Measurements from ENCODE around the gene MPPED1. TPM values are rescaled to one million over a fixed set of nuclear protein-coding genes. Genes with fewer than 3 reads are reported as not detected.
A peak's percentile ranks its signal among the peaks of the same experiment; 100 is the strongest.

MPPED1 gene
- total RNA-seq, 1 donor from 2014 or later: not detected

DNA sequence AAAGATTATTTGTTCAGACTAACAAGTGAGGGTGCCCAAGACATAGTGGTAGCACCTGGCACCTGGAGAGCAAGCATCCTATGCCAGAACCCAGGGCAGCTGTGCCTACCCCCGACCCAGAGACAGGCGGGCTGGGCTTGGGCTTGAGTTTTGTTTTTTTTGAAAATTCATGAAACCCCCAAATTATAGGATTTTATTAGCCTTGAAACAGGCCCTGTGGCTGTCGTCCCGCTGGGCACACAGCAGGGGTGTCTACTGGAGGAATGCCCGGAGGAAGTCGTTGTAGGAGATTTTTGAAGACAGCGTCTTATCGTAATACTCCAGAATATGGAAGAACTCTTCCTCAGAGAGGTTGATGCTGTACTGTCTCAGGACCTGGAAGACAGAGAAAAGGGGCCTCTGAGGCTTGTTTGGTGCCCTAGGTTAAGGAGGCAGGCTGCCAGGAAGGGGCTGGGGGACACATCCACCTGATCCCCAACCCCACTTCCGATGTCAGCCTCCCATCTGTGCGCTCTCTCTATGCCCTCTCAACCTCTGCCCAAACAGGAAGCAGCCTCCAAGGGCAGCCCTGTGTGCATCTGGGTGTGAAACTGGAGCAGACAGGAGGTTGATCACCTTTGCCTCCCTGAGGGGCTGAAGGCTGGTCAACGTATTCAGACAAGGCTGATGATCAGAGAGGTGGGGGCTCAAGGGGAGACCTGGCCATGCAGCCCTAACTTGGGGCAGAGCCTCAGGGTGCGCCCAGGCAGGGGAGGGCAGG lies 117.0 kb downstream of the MPPED1 start:
- DNase-seq: no peak

- DNase-seq: no peak
Observed at GRCh38 chr22:43529461-43529860, 117.6 kb downstream of the MPPED1 start.

GRCh38 chr22:43529934-43530333 lies 118.1 kb downstream of the MPPED1 start:
- DNase-seq: no peak

- no peak for DNase-seq
Observed at GRCh38 chr22:43530349-43531201, 118.8 kb downstream of the MPPED1 start.

GRCh38 chr22:43531651-43532050 lies 119.8 kb downstream of the MPPED1 start:
- no peak for DNase-seq

DNA sequence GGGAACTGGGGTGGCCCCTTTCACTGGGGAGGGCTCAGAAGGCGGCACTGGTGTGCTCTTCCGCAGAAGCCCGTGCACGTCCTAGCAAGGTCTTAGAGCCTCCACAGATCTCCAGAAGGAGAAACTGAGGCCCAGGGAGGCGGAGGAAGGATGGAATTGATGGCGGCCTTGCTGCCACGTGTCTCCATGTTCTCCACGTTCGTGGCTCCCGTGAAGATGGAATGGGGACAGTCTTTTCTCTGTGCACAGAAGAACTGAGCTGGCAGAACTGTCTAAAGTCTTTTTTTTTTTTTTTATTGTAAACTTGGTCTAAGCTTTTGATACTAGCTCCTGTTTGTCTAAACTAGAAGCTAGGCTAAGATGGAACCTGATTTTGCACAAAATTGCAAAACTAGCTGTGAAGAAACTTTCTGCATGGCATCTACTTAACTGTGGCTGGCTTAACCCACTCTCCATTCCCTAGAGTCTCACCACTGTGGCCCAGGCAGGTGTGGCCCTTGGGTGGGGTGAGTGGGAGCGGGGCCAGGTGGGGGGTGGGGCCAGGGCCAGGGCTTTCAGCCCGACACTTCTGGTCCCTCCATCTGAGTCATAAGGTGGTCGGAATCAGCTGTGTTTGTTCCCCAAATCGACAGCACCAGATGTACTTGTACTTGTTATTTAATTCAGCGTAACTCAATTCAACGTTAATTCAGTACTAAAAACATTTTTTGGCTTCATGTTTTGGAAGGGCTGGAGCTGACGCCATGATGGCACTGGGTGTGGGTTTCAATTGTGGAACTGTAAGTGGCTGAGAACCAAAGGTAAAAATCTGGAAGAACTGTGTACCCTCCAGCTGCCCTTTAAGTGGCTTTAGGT lies 120.7 kb downstream of the MPPED1 start:
- no peak for DNase-seq

DNA sequence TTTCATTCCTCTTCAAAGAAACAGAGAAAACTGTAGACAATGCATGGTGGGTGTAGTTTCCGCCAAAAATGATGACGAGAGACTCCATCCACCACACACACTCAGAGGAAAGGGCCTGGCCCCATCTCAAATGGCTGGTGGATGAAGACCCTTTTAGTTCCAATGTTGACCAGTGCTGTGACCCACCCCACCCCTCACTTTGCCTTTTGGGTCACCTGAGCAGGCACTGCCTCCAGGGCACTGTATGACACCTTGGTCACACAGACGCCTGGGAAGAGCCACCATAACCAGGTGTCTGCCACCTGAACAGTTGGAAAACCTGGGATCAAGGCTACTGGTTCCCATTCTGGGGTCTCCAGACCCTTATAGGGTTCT lies 121.3 kb downstream of the MPPED1 start:
- DNase-seq: no peak

DNA sequence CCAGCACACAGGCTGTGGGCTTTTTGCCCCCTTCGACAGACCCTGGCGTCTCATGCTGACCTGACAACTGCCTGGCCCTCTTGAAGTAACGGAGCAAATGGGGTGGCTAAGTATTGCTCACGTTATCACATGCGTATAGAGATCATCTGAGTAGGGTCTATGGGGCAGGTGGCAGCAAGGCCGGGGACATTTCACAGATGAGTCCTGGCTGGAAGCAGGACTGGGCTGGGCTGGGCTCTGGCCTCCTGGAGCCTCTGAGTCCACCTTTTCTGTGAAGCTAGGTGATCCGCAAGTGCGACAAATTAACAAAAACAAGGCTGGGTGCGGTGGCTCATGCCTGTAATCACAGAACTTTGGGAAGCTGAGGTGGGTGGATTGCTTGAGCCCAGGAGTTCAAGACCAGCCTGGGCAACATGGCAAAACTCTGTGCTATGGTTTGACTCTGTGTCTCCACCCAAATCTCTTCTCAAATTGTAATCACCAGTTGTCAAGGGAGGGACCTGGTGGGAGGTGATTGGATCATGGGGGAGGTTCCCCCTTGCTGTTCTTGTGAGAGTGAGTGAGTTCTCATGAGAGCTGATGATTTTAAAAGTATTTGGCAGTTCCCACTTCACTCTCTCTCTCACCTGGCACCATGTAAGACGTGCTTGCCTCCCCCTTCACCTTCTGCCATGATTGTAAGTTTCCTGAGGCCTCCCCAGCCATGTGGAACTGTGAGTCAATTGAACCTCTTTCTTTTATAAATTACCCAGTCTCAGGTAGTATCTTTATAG lies 122.0 kb downstream of the MPPED1 start:
- no peak for DNase-seq

DNA sequence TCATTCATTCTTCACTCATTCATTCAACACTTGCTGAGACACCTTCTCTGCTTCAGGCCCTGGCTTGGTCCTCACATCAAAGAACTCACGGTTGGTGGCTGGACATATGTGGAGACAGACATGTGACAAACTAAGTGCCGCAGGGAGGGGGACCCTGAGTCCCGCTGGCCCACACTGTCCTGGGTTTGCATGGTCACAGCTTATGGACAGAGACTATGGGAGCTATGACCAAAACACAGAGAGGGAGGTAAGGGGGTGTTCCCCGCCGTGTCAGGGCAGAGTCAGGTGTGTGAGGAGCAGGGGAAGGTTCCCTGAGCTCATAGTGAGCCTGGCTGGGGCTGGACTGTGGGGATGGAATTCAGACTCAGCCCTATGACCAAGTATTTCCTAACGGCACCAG lies 123.1 kb downstream of the MPPED1 start:
- DNase-seq: no peak

- DNase-seq: no peak
Observed at GRCh38 chr22:43535336-43535735, 123.5 kb downstream of the MPPED1 start.

DNA sequence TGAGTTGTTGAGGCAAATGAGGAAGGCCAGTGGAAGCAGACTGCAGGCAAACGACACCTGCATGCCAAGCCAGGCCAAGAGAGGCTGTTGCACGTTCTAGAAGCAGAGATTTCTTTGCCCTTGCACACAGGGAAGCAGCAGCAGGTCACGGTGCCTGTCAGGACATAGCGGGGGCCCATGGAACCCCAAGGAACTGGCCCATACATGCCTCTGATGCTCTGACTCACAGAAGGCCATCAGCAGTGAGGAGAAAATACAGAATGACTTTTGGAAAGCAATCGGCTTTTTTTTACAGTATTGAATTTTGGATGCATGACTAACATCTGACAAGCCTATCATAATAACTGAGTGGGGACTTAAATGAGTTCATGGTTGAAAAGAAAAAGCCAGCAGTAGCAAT lies 123.9 kb downstream of the MPPED1 start:
- no peak for DNase-seq

DNA sequence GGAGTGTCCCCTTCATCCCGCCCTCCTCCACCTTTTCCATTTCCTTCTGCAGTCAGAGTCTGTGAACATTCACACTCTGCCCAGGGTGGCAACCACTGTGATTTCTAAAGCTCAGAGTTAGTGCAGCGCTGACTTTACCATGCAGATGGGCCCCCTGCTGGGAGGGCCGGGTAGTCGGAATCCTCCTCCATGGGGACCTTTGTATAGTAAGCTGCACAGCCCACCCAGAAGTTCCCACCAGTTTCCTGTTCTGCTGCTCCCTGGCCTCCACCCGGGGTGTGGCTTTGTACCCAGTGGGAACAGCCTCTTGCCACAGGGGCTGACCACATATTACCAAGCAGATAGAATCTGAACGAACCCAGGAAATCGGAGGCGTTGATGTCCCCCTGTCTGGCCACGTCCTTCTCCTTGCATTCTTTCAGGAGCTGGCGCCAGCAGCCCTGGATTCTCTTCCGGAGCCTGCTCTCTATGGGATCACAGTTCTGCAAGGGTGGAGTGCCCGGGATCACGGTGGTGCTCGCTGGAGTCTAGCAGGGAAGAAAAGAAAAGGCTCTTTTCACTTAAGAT lies 125.3 kb downstream of the MPPED1 start:
- DNase-seq: peak; percentile 12

- DNase-seq: no peak
Observed at GRCh38 chr22:43539572-43540528, 128.0 kb downstream of the MPPED1 start.

DNA sequence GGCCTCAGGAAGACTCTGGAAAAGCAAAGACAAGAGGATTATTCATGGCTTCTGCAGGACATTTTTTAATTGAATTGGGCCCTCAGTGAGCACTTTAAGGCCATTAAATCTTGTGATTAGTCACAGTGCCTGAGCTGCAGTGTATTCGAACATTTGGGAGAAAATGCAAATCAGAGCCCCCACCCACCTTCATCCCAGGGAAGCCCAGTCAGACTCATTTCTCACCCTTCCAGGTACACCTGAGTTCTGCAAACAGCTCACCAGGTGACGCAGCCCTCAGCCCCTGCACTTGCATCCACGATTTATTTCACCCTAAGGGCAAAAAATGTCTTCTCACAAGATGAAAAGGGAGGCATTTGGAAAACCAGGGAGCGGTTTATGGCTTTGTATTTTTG lies 128.7 kb downstream of the MPPED1 start:
- DNase-seq: no peak

GRCh38 chr22:43541022-43541421 lies 129.2 kb downstream of the MPPED1 start:
- no peak for DNase-seq

DNA sequence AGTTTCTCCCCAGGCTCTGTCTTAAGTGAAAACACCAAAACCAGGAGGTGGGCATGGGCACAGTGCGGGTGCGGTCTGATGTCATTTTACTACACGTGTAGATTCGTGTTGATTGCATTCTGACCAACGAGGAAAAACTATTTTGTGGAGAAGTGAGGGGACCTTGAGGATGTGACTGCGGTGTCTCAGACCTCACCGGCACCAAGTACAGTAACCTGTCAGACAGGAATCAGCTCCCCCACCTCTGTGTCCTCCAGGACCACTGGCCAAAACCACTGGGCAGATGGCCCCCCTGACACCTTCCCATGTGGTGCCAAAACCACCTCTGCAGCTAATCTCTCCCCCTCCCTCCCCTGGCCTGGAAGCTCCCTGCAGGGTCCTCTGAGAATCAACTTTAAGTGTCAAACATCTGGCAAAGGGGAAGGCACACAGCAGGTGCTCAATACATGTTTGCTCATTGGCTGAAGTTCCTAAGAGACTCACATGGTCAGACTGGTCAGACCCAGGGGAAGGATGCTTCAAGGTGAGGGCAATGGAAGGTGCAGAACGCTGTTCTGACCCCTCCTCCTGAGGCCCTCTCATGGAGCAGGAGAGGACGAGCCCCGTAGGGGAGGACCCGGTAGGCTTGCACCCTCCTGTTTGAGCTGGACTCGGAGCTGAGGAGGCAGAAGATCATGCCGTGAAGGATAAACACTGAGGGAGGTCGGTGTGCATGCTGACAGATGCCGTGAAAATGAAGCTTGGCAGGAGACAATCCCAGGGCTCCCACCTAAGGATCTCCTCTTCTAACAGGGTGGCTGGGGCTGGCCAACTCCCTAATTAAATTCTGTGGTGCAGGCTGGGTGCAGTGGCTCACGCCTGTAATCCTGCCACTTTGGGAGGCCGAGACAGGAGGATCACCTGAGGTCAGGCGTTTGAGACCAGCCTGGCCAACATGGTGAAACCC lies 129.9 kb downstream of the MPPED1 start:
- no peak for DNase-seq

DNA sequence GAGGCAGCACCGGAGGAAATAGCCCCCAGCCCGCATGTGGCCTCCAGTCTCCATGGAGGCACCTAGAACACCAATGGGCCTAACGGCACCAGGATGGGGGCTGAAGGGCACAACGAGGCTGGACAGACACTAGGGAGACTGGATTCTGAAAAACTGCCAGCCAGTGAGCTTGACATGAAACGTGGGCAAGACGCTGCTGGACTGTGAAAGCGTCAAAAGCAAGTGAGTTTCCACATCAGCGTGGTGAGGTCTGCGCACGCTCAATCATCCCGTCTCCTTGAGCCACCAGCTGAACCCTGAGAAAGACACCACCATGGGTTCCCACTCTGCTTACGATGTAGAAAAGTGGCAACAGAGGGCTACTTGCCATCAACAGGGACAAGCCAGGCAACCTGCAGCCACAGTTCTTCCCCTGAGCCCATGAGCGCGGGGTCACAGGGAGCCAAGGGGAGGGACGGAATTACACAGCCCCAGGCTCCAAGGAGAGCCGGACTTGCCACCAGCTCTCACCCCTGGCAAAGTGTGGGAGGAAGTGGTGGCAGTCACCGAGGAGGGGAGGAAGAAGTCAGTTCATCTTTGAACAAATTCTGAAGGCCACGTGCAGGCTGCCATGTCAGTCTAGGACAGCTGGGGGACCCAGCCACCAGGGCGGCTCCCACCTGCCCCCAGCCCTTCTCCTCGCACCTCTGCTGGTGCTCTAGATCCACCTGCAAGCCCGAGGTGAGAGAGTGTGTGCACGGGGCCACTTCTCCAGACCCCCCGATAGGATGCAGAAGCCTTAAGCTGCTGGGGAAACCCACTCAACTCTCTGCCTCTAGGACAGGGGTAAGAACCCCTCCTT lies 131.1 kb downstream of the MPPED1 start:
- no peak for DNase-seq

- DNase-seq: no peak
Observed at GRCh38 chr22:43543522-43544288, 131.9 kb downstream of the MPPED1 start.

Data from dermis blood vessel endothelial cell (primary cell).